ENCODE data around the gene YES1. TPM values are rescaled to one million over a fixed set of nuclear protein-coding genes. Genes with fewer than 3 reads are reported as not detected.
A peak's percentile ranks its signal among the peaks of the same experiment; 100 is the strongest.

Gene YES1
- polyA plus RNA-seq (2013, experiment 1 of 2): 46.5 TPM
- polyA plus RNA-seq (2013, experiment 2 of 2): 59.5 TPM

DNA sequence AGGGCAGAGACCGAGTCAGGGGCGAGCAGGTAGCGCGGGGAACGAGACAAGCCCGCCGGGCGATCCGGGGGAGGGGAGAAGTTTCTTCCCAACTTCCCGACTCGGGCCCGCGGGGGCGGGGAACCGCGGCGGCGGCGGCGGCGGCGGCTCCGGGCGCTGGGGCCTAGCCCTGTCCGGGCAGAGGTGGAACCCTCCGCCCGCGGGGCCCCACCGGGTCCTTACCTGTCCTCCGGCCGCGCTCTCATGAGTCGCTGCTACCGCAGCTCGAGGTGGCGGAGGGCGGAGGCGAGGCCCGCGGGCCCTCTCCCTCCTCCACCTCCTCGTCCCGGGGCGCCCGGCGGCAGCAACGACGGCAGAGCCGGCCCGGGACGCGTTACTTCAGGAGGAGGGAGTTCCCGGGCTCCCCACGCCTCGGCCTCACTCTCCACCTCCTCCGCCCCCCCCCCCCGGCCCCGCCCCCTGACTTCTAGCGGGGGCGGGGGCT, at the start of gene YES1:
YES1 (minus strand) TSS at position 351 of the 484 bp plus-strand sequence. CDS start 55,415 bp downstream, outside the sequence.
- Histone ChIP-seq H3K9me3 (ENCODE audit: insufficient read depth, low read depth, low read length) (no peaks in the 10 kb centered on the region), H3K27ac (ENCODE audit: low read depth, low read length) (peak within 1 kb of the TSS; percentile 97), H3K4me3 (ENCODE audit: low read length) (peak within 1 kb of the TSS; percentile 99), H3K36me3 (ENCODE audit: insufficient read depth, low read length) (no peaks in the 10 kb centered on the region), H3K4me1 (ENCODE audit: insufficient read depth, low read length) (peaks cover 25% of the 10 kb centered on the region), H3K9ac (ENCODE audit: low read depth, low read length) (peak within 1 kb of the TSS; percentile 89), H3K27me3 (ENCODE audit: insufficient read depth, low read length) (no peaks in the 10 kb centered on the region)
- WGBS: under 1% methylated on average over 58 of the region's 59 CpGs

GRCh38 chr18:857986-858385, 45.9 kb upstream of the YES1 start:
- Histone ChIP-seq H3K4me1 (ENCODE audit: insufficient read depth, low read length) (peaks cover 7% of the 10 kb centered on the region; the same call in 1 of the 2 replicates), H3K36me3 (ENCODE audit: insufficient read depth, low read length) (no peaks in the 10 kb centered on the region), H3K9me3 (ENCODE audit: insufficient read depth, low read depth, low read length) (no peaks in the 10 kb centered on the region), H3K4me3 (ENCODE audit: low read length) (no peak overlapping the region), H3K27me3 (ENCODE audit: insufficient read depth, low read length) (no peaks in the 10 kb centered on the region), H3K27ac (ENCODE audit: low read depth, low read length) (no peak overlapping the region), H3K9ac (ENCODE audit: low read depth, low read length) (no peak overlapping the region)
- 94% methylated on average over 2 of the region's 2 CpGs for WGBS

DNA sequence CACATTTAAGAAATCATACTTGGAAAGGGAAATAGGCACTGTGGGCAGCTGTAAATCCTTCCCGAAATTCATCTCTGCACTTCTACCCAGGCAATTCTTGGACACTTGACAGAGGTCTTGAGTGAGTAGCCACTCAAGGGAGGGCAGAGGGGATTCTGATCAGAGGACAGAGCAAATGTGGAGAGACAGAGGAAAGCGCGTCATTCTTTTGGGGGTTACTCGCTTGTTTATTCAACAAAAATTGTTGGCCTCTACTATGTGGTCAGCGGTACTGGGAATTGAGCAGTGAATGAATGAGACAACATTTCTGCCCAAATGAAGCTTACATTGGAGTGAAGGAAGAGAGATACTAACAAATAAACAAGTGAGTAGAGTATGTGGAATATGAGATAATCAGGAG, 41.4 kb upstream of the YES1 start:
- Histone ChIP-seq H3K4me3 (ENCODE audit: low read length) (no peak overlapping the region), H3K27ac (ENCODE audit: low read depth, low read length) (no peak overlapping the region), H3K9ac (ENCODE audit: low read depth, low read length) (no peak overlapping the region), H3K4me1 (ENCODE audit: insufficient read depth, low read length) (no peaks in the 10 kb centered on the region), H3K9me3 (ENCODE audit: insufficient read depth, low read depth, low read length) (no peaks in the 10 kb centered on the region), H3K27me3 (ENCODE audit: insufficient read depth, low read length) (no peaks in the 10 kb centered on the region), H3K36me3 (ENCODE audit: insufficient read depth, low read length) (no peaks in the 10 kb centered on the region)
- WGBS: 96% methylated on average over 5 of the region's 5 CpGs

DNA sequence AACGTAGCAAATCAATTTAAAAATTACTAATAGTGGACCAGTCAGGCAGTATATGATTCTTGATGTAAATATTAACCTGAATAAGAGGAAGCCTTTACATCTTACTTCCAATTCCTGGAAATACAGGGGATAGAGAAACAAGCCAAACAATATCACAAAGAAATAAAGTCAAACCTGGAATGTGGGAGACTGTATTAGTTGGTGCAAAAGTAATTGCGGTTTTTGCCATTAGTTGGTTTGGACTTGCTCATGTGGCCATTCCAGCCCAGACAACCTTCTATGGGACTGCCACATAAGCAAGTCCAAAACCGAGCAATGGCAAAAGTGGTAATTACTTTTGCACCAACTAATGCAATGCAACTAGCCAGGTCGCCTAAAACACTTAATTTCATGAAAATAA, 38.9 kb upstream of the YES1 start:
- H3K9ac ChIP-seq (ENCODE audit: low read depth, low read length): no peak overlapping the region
- no peaks in the 10 kb centered on the region for H3K36me3 ChIP-seq (ENCODE audit: insufficient read depth, low read length)
- no peaks in the 10 kb centered on the region for H3K27me3 ChIP-seq (ENCODE audit: insufficient read depth, low read length)
- WGBS: 91% methylated on average over 4 of the region's 4 CpGs
- H3K9me3 ChIP-seq (ENCODE audit: insufficient read depth, low read depth, low read length): no peaks in the 10 kb centered on the region
- no peak overlapping the region for H3K4me3 ChIP-seq (ENCODE audit: low read length)
- H3K27ac ChIP-seq (ENCODE audit: low read depth, low read length): no peak overlapping the region
- H3K4me1 ChIP-seq (ENCODE audit: insufficient read depth, low read length): no peaks in the 10 kb centered on the region

DNA sequence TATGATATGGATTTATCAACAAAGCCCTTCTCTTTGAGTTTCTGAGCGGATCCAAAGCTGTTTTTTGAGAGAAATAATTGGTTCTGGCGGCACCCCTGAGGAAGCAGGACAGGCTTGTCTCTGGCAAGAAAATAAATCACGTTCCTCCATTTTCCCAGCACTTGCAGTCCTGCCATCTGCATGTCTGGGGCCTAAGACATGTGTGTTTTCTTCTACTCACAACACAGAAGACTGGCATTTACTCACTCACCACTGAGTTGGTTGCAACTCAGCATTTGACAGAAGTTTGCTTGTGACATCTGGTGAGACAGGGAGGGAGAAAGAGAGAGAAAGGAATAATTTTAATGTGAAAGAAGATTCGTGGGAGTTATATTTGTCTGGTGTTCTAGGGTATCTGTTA, 37.0 kb upstream of the YES1 start:
- 93% methylated on average over 4 of the region's 4 CpGs for WGBS
- H3K36me3 ChIP-seq (ENCODE audit: insufficient read depth, low read length): no peaks in the 10 kb centered on the region
- no peak overlapping the region for H3K27ac ChIP-seq (ENCODE audit: low read depth, low read length)
- no peaks in the 10 kb centered on the region for H3K4me1 ChIP-seq (ENCODE audit: insufficient read depth, low read length)
- H3K9me3 ChIP-seq (ENCODE audit: insufficient read depth, low read depth, low read length): no peaks in the 10 kb centered on the region
- H3K4me3 ChIP-seq (ENCODE audit: low read length): no peak overlapping the region
- H3K27me3 ChIP-seq (ENCODE audit: insufficient read depth, low read length): no peaks in the 10 kb centered on the region
- no peak overlapping the region for H3K9ac ChIP-seq (ENCODE audit: low read depth, low read length)

DNA sequence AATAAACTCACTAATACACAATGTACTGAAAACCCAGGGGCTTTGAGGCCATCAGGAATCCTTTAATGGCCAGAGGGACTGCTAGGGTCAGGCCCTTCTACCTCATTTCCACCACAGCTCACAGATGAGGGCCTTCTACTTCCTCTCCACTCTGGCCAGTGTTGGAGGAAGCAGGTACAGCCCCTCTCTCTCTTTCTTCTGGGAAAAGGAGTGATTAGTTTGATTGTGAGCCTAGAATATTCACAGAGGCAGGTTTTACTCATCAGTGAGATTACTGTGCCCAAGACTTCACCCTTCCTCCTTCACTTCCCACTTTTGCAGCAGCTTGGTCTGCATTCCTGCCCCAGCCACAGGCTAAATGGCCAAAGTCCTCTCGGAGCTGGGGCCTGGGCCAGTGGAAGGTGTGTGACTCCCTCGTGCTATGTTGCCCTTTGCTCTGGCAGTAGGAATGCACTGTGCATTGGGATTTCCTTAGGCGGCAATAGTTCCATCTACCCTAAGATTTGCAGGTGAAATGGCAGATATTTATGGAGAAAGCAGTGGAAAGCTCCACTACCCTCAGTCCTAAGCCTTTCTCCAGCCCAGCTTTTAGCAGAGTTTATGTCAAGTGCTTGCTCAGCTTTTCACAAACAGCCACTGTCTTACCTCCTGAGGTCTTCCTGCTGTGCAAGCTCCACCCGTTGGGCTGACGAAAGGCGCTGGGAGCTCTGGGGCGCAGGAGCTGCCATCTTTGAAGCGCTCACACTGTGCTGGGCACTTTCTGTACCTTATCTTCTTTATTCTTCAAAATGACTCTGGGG, 36.2 kb upstream of the YES1 start:
- no peak overlapping the region for H3K27ac ChIP-seq (ENCODE audit: low read depth, low read length)
- H3K9me3 ChIP-seq (ENCODE audit: insufficient read depth, low read depth, low read length): no peaks in the 10 kb centered on the region
- no peak overlapping the region for H3K4me3 ChIP-seq (ENCODE audit: low read length)
- H3K9ac ChIP-seq (ENCODE audit: low read depth, low read length): no peak overlapping the region
- no peaks in the 10 kb centered on the region for H3K36me3 ChIP-seq (ENCODE audit: insufficient read depth, low read length)
- 82% methylated on average over 8 of the region's 8 CpGs for WGBS
- H3K4me1 ChIP-seq (ENCODE audit: insufficient read depth, low read length): no peaks in the 10 kb centered on the region
- H3K27me3 ChIP-seq (ENCODE audit: insufficient read depth, low read length): no peaks in the 10 kb centered on the region

DNA sequence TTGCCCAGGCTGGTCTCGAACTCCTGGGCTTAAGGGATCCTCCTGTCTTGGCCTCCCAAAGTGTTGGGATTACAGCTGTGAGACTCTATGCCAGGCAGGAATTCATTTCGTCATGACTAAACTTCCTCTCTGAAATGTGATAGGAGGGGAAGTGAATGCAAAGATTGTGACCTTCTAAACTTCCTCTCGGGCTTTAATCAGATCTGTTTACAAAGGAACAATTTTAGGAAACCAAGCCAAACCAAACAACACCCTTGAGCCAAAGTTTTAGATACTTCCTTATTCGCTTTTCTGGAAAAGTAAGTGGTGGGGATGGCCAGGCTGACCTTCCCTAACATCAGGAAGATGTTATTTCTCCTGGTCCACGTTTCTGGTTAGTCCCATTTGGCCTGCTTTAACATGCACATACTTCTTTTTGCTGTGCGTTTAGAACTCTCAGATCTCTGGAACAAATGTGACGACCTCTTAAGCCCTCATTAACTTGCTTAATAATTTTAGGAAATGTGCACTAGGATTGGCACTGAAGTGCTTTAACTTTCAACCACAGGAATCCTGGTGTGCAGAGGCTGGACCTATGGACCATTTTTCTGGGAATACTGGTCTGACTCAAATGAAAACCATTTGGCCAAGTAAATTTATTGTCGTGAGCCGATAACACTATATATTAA, 33.2 kb upstream of the YES1 start:
- Histone ChIP-seq H3K36me3 (ENCODE audit: insufficient read depth, low read length) (no peaks in the 10 kb centered on the region), H3K27ac (ENCODE audit: low read depth, low read length) (no peak overlapping the region), H3K9ac (ENCODE audit: low read depth, low read length) (no peak overlapping the region), H3K27me3 (ENCODE audit: insufficient read depth, low read length) (peaks cover 21% of the 10 kb centered on the region), H3K4me1 (ENCODE audit: insufficient read depth, low read length) (no peaks in the 10 kb centered on the region), H3K9me3 (ENCODE audit: insufficient read depth, low read depth, low read length) (no peaks in the 10 kb centered on the region), H3K4me3 (ENCODE audit: low read length) (no peak overlapping the region)
- 88% methylated on average over 6 of the region's 9 CpGs for WGBS

DNA sequence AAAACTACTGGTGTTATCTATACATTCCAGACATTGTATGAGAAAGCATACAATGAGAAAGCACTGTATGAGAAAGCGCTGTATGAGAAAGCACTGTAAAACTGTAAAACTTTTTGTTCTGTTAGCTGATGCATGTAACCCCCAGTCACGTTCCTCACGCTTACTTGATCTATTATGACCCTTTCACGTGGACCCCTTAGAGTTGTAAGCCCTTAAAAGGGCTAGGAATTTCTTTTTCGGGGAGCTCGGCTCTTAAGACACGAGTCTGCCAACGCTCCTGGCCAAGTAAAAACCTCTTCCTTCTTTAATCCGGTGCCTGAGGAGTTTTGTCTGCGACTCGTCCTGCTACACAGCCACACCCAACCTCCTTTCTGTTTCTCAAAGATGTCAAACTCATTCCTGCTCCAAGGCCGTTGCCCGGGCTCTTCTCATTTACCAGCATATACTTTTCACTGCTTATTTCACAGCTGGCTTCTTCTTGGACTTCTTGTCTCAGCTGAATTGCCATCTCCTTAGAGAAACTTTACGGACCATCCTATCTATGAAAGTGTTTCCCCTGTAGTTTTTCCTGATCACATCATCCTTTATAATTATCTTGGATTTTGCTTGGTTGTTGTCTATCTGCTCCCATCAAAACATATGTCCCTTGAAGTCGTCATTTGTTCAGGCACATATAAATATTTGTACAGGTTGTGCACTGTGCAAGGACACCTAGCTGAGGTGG, 29.8 kb upstream of the YES1 start:
- Histone ChIP-seq H3K4me3 (ENCODE audit: low read length) (no peak overlapping the region), H3K9ac (ENCODE audit: low read depth, low read length) (no peak overlapping the region), H3K9me3 (ENCODE audit: insufficient read depth, low read depth, low read length) (no peaks in the 10 kb centered on the region), H3K27ac (ENCODE audit: low read depth, low read length) (no peak overlapping the region), H3K36me3 (ENCODE audit: insufficient read depth, low read length) (no peaks in the 10 kb centered on the region), H3K4me1 (ENCODE audit: insufficient read depth, low read length) (no peaks in the 10 kb centered on the region), H3K27me3 (ENCODE audit: insufficient read depth, low read length) (peaks cover 47% of the 10 kb centered on the region)
- 78% methylated on average over 15 of the region's 15 CpGs for WGBS

DNA sequence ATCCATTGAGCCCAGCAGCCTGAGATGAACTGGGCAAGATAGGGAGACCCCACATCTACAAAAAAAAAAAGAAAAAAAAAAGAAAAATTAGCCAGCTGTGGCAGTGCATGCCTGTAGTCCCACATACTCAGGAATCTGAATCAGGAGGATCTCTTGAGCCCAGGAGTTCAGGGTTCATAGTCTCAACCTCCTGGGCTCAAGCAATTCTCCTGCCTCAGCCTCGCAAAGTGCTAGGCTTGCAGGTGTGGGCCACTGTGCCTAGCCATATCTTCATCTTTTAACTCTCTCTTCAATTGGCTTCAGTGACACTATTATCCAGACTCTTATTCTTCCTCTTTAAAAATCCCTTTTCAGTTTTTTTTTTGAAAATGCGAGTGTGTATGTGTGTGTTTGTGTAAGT, 28.5 kb upstream of the YES1 start:
- no peak overlapping the region for H3K27ac ChIP-seq (ENCODE audit: low read depth, low read length)
- no peak overlapping the region for H3K4me3 ChIP-seq (ENCODE audit: low read length)
- 98% methylated on average over 2 of the region's 2 CpGs for WGBS
- no peaks in the 10 kb centered on the region for H3K9me3 ChIP-seq (ENCODE audit: insufficient read depth, low read depth, low read length)
- H3K36me3 ChIP-seq (ENCODE audit: insufficient read depth, low read length): no peaks in the 10 kb centered on the region
- H3K4me1 ChIP-seq (ENCODE audit: insufficient read depth, low read length): no peaks in the 10 kb centered on the region
- no peak overlapping the region for H3K9ac ChIP-seq (ENCODE audit: low read depth, low read length)
- H3K27me3 ChIP-seq (ENCODE audit: insufficient read depth, low read length): peaks cover 51% of the 10 kb centered on the region

DNA sequence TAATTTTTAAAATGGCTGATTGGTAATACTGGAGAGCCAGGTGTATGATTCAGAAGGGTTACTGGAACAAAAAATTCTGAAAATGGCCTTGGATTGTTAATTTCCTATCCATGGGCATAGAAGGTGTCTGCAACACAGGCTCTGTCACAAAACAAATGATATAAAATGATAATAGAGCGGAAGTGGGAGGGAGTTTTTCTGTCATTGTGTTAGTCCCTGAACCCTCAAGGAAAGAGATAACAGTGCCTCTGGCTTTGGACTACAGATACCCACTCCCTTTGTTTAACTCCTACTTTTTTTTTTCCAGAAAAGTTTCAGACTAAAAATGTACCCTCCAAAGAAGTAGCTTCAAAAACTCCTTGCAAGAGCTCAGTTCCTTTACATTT, 28.0 kb upstream of the YES1 start:
- H3K27ac ChIP-seq (ENCODE audit: low read depth, low read length): no peak overlapping the region
- H3K4me1 ChIP-seq (ENCODE audit: insufficient read depth, low read length): no peaks in the 10 kb centered on the region
- no peak overlapping the region for H3K9ac ChIP-seq (ENCODE audit: low read depth, low read length)
- peaks cover 51% of the 10 kb centered on the region for H3K27me3 ChIP-seq (ENCODE audit: insufficient read depth, low read length)
- no peaks in the 10 kb centered on the region for H3K9me3 ChIP-seq (ENCODE audit: insufficient read depth, low read depth, low read length)
- H3K4me3 ChIP-seq (ENCODE audit: low read length): no peak overlapping the region
- no CpG with 5 or more reads among the region's 1 CpG for WGBS
- no peaks in the 10 kb centered on the region for H3K36me3 ChIP-seq (ENCODE audit: insufficient read depth, low read length)

Measured in HUES64 (cell line).